Panc1 (cell line): ENCODE results near the gene ZFAND4.

Experiments used
- CTCF ChIP-seq: fragments of 450-650 bp; IDR thresholded peaks from 2 replicates; pipeline ENCODE4 v1.5.1; 2017; ENCODE audit warnings: mild to moderate bottlenecking
- POLR2AphosphoS5 ChIP-seq: IDR thresholded peaks from 2 replicates; pipeline ENCODE4 v1.6.1; 2012; ENCODE audit warnings: mild to moderate bottlenecking, low read depth, low read length, moderate library complexity

DNA sequence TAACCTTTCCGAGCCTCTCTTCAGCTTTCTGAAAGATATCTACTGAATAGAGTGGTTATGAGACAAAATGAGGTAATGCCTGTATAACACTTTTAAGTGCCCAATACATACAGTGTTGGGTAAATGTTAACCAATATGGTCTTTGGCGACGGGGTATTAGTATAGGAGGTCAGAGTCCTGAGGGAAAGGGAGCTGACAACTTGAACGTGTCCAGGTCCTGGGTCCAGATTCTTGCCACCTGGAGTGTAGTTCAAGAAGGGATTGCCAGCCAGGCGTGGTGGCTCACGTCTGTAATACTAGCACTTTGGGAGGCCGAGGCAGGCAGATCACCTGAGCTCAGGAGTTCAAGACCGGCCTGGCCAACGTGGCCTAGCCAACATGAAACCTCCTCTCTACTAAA is 76.0 kb downstream of the ZFAND4 start:
- no peak for TF ChIP-seq CTCF
- no peak for TF ChIP-seq POLR2AphosphoS5
